Thyroid gland (tissue), 4 donors: ENCODE measurements around the gene ERLIN1. TPM values are rescaled to one million over a fixed set of nuclear protein-coding genes. Genes with fewer than 3 reads are reported as not detected.
A peak's percentile ranks its signal among the peaks of the same experiment; 100 is the strongest.

ENCODE experiments used
- DNase-seq, 2 donors: peaks; one replicate each; pipeline ENCODE4 v3.0.0-alpha.2; 2019
- H3K27ac ChIP-seq, 3 donors: fragments of 200-600 bp; sonication (generic); 1 replicate in 2 of 3; 2 replicates in 1 of 3; pipeline ENCODE4 v1.5.1; 2016 to 2019; ENCODE audit warnings: mild to moderate bottlenecking in 1 of 3, moderate library complexity in 1 of 3
- H3K27me3 ChIP-seq: fragments of 200-600 bp; sonication (generic); one replicate; pipeline ENCODE4 v1.5.1; 2019
- H3K36me3 ChIP-seq, 2 donors: fragments of 200-600 bp; sonication (generic); one replicate each; pipeline ENCODE4 v1.5.1; 2016 to 2019
- H3K4me1 ChIP-seq, 2 donors: fragments of 200-600 bp; sonication (generic); one replicate each; pipeline ENCODE4 v1.5.1; 2017 to 2019
- H3K4me3 ChIP-seq, 3 donors: fragments of 200-600 bp; sonication (generic); replicated peaks in 1 of 3; 1 replicate in 2 of 3; 2 replicates in 1 of 3; pipeline ENCODE4 v1.5.1; 2016; ENCODE audit warnings: mild to moderate bottlenecking in 1 of 3
- H3K9me3 ChIP-seq: fragments of 200-600 bp; sonication (generic); one replicate; pipeline ENCODE4 v1.5.1; 2017
- CTCF ChIP-seq, 6 experiments: fragments of 200-600 bp in 3 of 6; fragments of 450-650 bp in 3 of 6; sonication (generic) in 3 of 6; IDR thresholded peaks; one replicate each; pipeline ENCODE4 v1.5.1; 2016 to 2019; ENCODE audit warnings: antibody characterized with exemption in 6 of 6, mild to moderate bottlenecking in 2 of 6, inconsistent platforms in 1 of 6, moderate library complexity in 1 of 6
- POLR2A ChIP-seq, 2 donors: fragments of 450-650 bp; IDR thresholded peaks; one replicate each; pipeline ENCODE4 v1.6.1; 2017; ENCODE audit warnings: antibody characterized with exemption in 2 of 2, mild to moderate bottlenecking in 2 of 2, moderate library complexity in 1 of 2
- WGBS, 2 donors: methylation state at CpG; one replicate each; pipeline ENCODE4 v1.1.5; 2017; 5-methylcytosine and 5-hydroxymethylcytosine counted together
- intact Hi-C: fragments of 100-400 bp; cut with DNase I; formaldehyde crosslinking; loops from one replicate; pipeline ENCODE4 v1.15.1; 2023
- total RNA-seq, 4 donors: library from RNA; depleted of rRNA; stranded (reverse); fragments of >200 nt; gene quantifications; one replicate each; pipeline ENCODE4 v1.2.3, GENCODE V29; 2016

Gene ERLIN1
- total RNA-seq = 10 to 100 TPM; 17.9 to 23.5 (median 19.7) TPM

- Histone ChIP-seq H3K36me3 (peaks cover 4 to 7% of the 10 kb centered on the region in 2 donors), H3K27me3 (no peaks in the 10 kb centered on the region), H3K9me3 (no peaks in the 10 kb centered on the region), H3K27ac (peak within 1 kb of the TSS in 2 of 3 donors; percentile 81 to 82), H3K4me3 (peak within 1 kb of the TSS; percentile 49 to 94 (median 85)), H3K4me1 (peaks cover 7 to 22% of the 10 kb centered on the region in 2 donors)
- TF ChIP-seq POLR2A (IDR thresholded peaks at IDR 0.05) = peak in 1 of 2 donors; percentile 62
- TF ChIP-seq CTCF (IDR thresholded peaks at IDR 0.05) = peak in 1 of 6 experiments; percentile 29
- DNase-seq = peak; percentile 92 to 93
- intact Hi-C loops = no loop called here
- 0% methylated on average over 26 to 29 of the region's 65 CpGs for WGBS, 2 donors
Observed at GRCh38 chr10:100185364-100186252, at the start of gene ERLIN1. Gene ERLIN1 (minus strand): TSS chr10:100186029. CDS start chr10:100185626, 403 bp downstream.

- DNase-seq = no peak
- Histone ChIP-seq H3K27me3 (no peaks in the 10 kb centered on the region), H3K9me3 (no peaks in the 10 kb centered on the region), H3K36me3 (peaks cover 30 to 31% of the 10 kb centered on the region in 2 donors), H3K4me3 (no peak overlapping the region), H3K27ac (no peak overlapping the region), H3K4me1 (peaks cover 0 to 13% of the 10 kb centered on the region in 2 donors)
- 80 to 87% methylated on average over 2 of the region's 2 CpGs for WGBS, 2 donors
- intact Hi-C loops = no loop called here
- TF ChIP-seq POLR2A (IDR thresholded peaks at IDR 0.05) (no peak), CTCF (IDR thresholded peaks at IDR 0.05) (no peak)
Observed at GRCh38 chr10:100232101-100232500, 46.3 kb upstream of the ERLIN1 start.

GRCh38 chr10:100229819-100230422, 44.1 kb upstream of the ERLIN1 start:
- intact Hi-C loops = no loop called here
- no peaks in the 10 kb centered on the region for H3K9me3 ChIP-seq
- WGBS, 2 donors = 52 to 57% methylated on average over 21 of the region's 21 CpGs
- H3K27ac ChIP-seq = peak overlapping the region; percentile 19 to 72 (median 56)
- no peaks in the 10 kb centered on the region for H3K27me3 ChIP-seq
- peaks cover 0 to 13% of the 10 kb centered on the region in 2 donors for H3K4me1 ChIP-seq
- DNase-seq = peak in 1 of 2 donors; percentile 4
- no peak for TF ChIP-seq POLR2A (IDR thresholded peaks at IDR 0.05)
- no peak for TF ChIP-seq CTCF (IDR thresholded peaks at IDR 0.05)
- H3K4me3 ChIP-seq = peak overlapping the region; percentile 83 to 100 (median 97)
- peaks cover 10 to 18% of the 10 kb centered on the region in 2 donors for H3K36me3 ChIP-seq

GRCh38 chr10:100223879-100224278, 38.0 kb upstream of the ERLIN1 start:
- Histone ChIP-seq H3K27ac (no peak overlapping the region), H3K4me3 (no peak overlapping the region), H3K4me1 (peaks cover 0 to 8% of the 10 kb centered on the region in 2 donors), H3K27me3 (no peaks in the 10 kb centered on the region), H3K36me3 (peaks cover 10 to 22% of the 10 kb centered on the region in 2 donors), H3K9me3 (no peaks in the 10 kb centered on the region)
- DNase-seq = no peak
- no peak for TF ChIP-seq POLR2A (IDR thresholded peaks at IDR 0.05)
- TF ChIP-seq CTCF (IDR thresholded peaks at IDR 0.05) = no peak
- intact Hi-C loops = no loop called here
- WGBS, 2 donors = 88 to 89% methylated on average over 5 of the region's 5 CpGs
